ENCODE data around the gene ITGB2.
"Not testable (repeated sequence)": the region's sequence is repeated elsewhere in the genome, so short reads cannot be mapped to it uniquely, and the experiment has no call there.

Gene ITGB2

GRCh38 chr21:44884097-44884496, 36.6 kb downstream of the ITGB2 start:
- no peak for DNase-seq (ENCODE audit: low read depth)

- no peak for DNase-seq (ENCODE audit: low read depth)
These were observed 37.4 kb downstream of the ITGB2 start for GRCh38 chr21:44883250-44883649.

- no peak for DNase-seq (ENCODE audit: low read depth)
These were observed 39.4 kb downstream of the ITGB2 start for GRCh38 chr21:44881198-44881872.

GRCh38 chr21:44880405-44881197, 40.1 kb downstream of the ITGB2 start:
- no peak for DNase-seq (ENCODE audit: low read depth)

- not testable (repeated sequence) for DNase-seq (ENCODE audit: low read depth)
These were observed 41.5 kb downstream of the ITGB2 start for GRCh38 chr21:44879238-44879637.

- no peak for DNase-seq (ENCODE audit: low read depth)
These were observed 42.4 kb downstream of the ITGB2 start for GRCh38 chr21:44878053-44878982.

- no peak for DNase-seq (ENCODE audit: low read depth)
These were observed 43.7 kb downstream of the ITGB2 start for GRCh38 chr21:44876849-44877575.

- no peak for DNase-seq (ENCODE audit: low read depth)
These were observed 45.4 kb downstream of the ITGB2 start for GRCh38 chr21:44875316-44875700.

- DNase-seq (ENCODE audit: low read depth): no peak
These were observed 46.0 kb downstream of the ITGB2 start for GRCh38 chr21:44874497-44875315.

GRCh38 chr21:44874240-44874496, 46.5 kb downstream of the ITGB2 start:
- no peak for DNase-seq (ENCODE audit: low read depth)

- DNase-seq (ENCODE audit: low read depth): peak; percentile 99
These were observed 47.1 kb downstream of the ITGB2 start, which contains the start of gene PTTG1IP for GRCh38 chr21:44873356-44874239. TSS of gene PTTG1IP (minus strand) at chr21:44873690. CDS start at chr21:44873616, 74 bp downstream.

- no peak for DNase-seq (ENCODE audit: low read depth)
These were observed 47.9 kb downstream of the ITGB2 start for GRCh38 chr21:44872649-44873355.

GRCh38 chr21:44872323-44872648, 48.4 kb downstream of the ITGB2 start:
- DNase-seq (ENCODE audit: low read depth): no peak

GRCh38 chr21:44871576-44872269, 49.0 kb downstream of the ITGB2 start:
- no peak for DNase-seq (ENCODE audit: low read depth)

- no peak for DNase-seq (ENCODE audit: low read depth)
These were observed 49.8 kb downstream of the ITGB2 start for GRCh38 chr21:44870748-44871495.

GRCh38 chr21:44869781-44870747, 50.6 kb downstream of the ITGB2 start:
- no peak for DNase-seq (ENCODE audit: low read depth)

- no peak for DNase-seq (ENCODE audit: low read depth)
These were observed 52.0 kb downstream of the ITGB2 start for GRCh38 chr21:44868707-44869106.
